GM19438 (cell line): ENCODE data around the gene TYW1.
"Not testable (repeated sequence)": the region's sequence is repeated elsewhere in the genome, so short reads cannot be mapped to it uniquely, and the experiment has no call there.

Experiments
- ATAC-seq: cut with Tn5 transposase; IDR thresholded peaks from one replicate; pipeline ENCODE4 v1.9.1; 2021; ENCODE audit warnings: low read depth; ENCODE audit not compliant: unreplicated experiment

TYW1 gene

DNA sequence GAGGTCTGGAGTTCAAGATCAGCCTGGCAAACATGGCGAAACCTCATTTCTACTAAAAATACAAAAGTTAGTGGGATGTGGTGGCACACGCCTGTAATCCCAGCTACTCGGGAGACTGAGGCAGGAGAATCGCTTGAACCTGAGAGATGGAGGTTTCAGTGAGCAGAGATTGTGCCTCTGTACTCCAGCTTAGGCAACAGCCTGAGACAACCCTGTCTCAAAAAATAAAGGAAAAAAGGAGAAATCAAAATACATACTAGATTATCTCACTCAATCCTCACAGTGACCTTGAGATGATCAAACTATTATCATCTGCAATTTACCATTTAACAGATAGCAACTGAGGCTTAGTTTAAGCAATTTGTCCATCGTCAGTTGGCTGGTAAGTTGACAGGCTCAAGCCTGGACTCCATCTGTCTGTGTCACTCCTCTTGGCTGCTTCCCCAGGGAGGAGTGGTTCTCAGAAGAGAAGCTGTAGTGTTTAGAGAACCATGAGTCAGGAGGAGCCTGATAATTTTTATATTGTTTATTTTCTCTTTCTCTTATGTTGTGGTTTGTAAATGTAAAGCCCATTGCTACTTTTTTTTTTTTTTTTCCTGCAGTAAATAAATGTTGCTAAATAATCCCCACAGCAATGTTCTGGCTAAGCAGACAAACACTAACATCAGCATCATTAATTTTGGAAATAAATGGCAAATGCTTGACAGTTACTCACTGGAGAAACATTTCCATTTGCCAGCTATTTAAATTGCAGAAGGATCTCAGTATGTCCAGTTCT is 46.3 kb downstream of the TYW1 start:
- ATAC-seq = not testable (repeated sequence)

DNA sequence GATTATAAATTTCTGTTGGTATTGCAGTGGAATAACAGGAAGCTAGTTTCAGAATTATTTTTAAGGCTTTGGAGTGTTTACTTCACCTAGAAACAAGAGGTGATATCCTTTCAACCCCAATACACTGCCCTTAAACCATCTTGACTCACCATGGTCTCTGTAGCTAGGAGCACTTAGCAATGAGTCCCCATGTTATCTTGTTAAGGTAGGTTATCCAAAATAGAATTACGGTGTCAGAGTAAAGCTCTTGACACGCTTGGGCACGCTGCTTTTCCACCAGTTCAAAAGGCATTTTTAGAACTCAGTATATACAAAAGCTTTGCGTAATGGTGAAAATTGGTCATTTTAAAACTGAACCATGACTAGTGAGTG is 46.9 kb downstream of the TYW1 start:
- ATAC-seq = not testable (repeated sequence)

DNA sequence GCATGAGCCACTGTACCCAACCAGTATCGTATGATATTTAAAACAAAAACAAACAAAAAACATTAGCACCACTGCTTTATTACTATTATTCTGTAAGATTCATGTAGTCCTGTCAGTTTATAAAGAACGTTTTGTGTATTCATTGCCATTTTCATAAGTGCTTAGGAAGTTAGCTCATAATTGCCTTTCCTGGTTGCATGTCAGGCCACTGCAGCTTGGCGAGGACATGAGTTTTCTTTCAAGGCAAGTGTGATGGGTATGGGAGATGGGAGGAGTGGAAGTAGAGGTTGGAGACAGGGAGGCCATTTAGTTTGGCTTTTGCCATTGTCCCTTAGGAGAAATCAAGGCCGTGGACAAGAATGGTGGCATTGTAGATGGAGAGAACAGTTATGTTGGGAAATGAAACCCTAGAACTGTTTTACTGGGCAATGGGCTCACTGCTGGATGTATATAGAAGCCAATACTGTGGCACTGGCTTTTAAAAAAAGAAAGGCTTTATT is 48.9 kb downstream of the TYW1 start:
- ATAC-seq = no peak

DNA sequence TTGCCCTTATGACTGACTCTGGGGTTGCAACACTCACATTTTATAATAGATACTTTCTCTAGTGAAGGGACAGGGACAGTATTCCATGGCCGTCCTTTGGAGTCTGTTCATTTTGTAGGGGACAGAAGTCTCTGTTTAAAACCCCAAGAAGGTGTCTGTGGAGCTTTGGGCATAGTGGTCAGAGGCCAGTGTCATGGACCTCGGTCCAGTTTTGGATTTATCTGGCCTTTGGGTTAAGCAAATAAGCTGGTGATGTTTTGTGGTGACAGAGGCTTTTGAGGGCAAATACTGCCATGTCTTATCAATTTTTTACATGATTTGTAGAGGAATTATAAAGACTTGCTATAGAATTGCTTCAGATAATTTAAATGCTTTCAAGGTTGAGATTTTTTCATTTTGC is 50.2 kb downstream of the TYW1 start:
- ATAC-seq = not testable (repeated sequence)

DNA sequence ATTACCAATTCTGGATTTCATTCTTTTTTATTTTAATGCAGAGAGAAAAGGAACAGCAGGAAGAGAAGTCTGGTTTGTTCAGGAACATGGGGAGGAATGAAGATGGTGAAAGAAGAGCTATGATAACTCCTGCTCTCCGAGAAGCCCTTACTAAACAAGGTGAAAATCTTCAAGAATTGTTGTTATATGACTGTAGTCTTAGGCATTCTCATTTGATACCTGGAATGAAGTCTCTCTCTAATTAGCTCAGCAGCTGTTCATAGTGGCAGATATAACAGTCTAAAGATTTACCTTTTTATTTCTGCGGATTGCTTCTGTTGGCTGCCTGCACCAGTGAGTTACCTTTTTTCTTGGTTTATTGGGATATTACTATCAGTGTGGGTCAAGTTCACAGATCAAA is 53.3 kb downstream of the TYW1 start:
- ATAC-seq = not testable (repeated sequence)

DNA sequence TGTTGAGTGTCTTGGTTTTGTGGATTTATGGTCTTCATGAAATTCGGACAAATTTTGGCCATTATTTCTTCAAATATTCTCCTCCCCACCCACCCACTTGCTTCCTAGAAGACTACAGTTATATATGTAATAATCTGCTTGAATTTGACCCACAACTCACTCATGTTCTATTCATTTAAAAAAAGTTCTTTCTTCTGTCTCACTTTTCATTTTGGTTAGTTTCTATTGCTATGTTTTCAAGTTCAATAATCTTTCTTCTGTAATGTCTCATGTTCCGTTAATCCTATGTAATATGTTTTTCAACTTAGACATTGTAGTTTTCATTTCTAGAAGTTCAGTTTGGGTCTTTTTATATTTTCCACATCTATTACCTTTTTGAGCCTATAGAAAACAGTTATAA is 55.5 kb downstream of the TYW1 start:
- not testable (repeated sequence) for ATAC-seq

DNA sequence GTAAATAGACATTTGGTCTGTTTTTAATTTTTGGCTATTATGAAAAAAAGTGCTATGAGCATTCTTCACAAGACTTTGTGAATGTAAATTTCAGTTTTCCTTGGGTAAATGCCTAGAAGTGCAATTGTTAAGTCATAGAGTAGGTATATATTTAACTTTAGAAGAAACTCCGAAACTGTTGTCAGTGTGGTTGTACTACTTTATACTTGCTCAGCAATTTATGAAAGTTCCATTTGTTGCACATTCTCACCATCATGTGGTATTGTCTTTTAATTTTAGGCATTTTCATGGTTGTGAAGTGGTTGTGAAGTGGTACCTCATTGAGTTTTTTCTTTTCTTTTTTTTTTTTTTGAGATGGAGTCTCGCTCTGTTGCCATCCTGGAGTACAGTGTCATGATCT is 60.0 kb downstream of the TYW1 start:
- ATAC-seq = no peak

DNA sequence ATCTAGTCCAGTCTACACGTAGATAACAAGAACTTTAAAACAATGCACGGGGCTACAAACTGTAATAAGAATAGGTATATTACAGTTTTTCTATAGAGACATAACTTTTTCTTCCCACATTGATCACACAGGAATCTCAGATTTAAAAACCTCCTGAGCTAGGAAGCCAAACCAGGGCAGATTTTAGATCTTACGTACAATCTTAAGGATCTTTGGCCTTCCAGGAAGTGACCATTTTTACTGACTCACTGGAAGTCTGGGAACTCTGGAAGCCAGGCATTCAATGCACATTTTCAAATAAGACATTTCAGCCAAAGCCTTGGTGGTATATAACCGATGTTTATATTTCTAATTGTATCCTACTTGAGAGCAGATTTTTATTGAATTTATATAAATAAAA is 64.7 kb downstream of the TYW1 start:
- ATAC-seq = not testable (repeated sequence)

DNA sequence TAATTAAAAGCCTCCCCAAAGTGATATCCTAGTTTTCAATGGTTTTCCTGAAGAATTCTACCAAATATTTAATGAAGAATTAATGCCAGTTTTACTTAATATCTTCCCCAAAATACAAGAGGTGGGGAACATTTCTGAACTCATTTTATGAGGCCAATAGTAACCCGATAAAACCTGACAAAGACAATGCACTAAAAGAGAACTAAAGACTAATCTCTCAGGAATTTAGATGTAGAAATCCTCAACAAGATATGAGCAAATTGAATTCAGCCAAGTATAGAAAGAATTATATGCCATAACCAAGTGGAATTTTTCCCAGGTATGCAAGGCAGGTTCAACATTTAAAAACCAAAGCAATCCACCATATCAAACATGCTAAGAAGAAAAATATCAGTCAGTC is 66.2 kb downstream of the TYW1 start:
- ATAC-seq = not testable (repeated sequence)

DNA sequence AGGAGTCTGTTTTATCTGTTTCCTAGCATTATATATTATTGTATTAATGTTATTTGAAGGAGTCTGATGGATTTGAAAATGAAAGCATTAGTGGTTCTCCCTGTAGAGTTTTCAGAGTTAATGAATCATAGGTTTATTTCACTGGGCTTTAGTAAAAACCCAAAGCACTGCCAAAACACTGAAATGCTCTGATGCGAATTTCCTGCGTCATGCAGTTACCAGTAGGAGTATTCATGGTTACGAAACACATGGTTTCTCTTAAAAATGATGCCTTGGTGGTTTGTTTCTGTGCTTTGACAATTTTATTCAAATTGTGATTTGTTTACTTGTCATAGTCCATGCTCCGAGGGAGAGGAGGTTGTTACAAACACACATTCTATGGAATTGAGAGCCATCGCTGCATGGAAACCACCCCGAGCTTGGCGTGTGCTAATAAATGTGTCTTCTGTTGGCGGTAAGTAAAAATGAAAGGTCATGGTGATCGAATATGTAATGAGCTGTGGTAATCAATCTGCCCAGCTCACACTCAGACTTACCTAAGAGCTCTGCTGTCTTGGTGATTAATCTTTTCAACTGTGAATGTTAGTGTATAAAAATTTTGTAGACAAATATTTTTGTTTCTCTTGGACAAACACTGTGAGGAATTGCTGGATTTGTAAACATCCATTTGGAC is 70.5 kb downstream of the TYW1 start:
- not testable (repeated sequence) for ATAC-seq

DNA sequence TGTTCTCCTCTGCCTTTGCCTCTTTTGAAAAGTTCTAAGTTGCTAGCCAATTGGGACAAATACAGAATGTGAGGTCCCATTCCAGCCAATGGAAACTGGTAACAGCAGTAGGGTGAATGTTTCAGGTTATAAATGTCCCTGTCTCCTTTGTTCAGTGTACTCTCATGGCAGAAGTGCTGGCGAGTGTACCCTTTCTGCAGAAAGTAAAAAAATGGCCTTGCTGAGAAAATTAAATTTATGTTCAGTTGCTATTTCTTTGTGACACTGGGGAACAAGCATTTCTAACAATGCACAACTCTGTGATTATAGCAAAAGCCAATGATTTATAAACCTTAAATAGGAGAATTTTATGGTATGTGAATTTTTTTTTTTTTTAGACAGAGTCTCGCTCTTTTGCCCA is 79.5 kb downstream of the TYW1 start:
- ATAC-seq = not testable (repeated sequence)

DNA sequence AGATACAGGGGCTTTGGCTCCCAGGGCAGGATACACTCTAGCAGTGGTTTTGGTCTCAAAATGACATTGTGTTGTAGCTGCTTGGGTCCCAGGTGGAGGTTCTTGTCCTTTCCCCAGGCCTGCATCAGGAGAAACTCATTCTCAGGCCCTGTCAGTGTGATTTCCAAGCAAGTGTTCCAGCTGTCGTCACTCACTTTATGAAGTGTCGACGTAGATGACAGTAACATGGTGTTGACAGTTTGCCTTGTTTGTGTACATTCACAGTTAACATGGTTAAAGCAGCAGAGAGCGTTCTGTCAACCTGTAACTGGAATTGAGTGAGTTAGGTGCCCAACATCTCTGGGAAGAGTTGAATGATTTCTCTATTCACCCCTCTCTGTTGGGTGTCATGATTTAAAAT is 86.2 kb downstream of the TYW1 start:
- not testable (repeated sequence) for ATAC-seq

DNA sequence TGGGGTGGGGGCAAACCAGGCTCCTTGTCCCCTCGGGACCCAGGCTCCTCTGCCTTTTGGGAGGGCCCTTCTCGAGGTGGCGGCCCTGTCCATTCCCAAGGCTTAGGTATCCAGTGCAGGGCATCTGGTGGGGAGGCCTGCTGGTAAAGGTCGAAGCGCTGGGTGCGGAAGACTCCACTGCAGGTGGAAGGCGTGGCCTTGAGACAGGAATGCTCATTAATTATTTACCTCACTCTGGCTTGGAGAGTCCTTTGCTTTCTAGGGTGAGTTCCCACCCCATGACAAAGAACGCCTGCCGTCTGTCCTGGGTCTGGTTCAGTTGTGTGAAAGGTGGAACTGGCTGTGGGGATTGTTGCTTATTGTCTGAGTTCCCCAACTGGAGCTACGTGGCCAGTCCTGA is 92.6 kb downstream of the TYW1 start:
- not testable (repeated sequence) for ATAC-seq

DNA sequence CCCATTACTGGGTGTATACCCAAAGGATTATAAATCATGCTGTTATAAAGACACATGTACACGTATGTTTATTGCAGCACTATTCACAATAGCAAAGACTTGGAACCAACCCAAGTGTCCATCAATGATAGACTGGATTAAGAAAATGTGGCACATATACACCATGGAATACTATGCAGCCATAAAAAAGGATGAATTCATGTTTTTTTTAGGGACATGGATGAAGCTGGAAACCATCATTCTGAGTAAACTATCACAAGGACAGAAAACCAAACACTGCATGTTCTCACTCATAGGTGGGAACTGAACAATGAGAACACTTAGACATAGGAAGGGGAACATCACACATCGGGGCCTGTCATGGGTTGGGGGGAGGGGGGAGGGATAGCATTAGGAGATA is 94.4 kb downstream of the TYW1 start:
- ATAC-seq = not testable (repeated sequence)

DNA sequence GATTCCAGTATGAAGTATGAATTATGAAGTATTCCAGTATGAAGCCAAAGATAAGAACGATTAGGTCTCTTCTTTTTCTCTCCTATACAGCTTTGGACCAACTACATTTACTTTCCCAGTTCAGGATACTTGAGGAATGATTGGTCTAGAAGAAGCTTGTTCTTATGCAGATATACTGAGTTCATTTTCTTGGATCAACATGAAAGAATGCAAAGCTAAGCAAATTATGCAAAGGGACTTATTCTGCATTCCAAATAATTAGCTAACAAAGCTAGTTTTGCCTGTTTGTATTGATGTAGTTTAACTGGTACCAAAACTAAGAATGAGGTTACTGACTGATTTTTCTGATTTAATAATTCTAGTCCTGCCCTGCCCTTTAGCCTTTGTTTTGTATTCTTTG is 101.4 kb downstream of the TYW1 start:
- ATAC-seq = not testable (repeated sequence)

DNA sequence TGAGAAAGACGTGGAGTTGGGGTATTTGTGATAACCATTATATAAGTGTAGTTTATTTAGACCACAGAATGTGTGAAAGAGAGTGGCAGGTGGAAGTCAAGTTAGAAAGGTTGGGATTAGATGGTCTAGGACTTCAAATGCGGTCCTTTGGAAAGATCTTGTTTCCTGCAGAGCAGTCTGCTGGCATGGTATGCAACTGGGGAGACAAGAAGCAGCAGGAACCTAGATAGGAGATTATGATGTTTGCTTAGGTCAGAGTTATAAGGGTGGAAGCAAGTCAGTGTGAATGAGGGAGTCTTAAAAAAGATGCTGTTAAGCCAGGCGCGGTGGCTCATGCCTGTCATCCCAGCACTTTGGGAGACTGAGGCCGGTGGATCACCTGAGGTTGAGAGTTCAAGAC is 102.8 kb downstream of the TYW1 start:
- ATAC-seq = not testable (repeated sequence)

DNA sequence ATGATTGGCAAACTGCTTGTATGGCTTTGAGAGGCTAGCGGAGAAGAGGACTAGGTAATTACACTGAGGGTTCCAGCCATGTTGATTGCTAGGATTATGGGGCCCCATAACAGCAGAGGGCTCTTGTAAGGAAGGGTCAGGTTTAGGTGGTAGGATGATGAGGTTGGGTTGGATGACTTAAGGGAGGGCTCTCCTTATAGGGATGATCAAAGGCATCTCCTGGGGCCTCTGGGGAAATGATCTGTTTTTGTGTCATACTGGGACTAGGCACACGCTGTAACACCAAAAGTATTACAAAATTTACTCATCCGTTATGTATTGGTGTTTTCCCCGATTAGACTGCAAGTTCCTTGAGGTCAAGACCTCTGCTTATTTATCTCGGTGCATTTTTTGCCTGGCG is 103.4 kb downstream of the TYW1 start:
- not testable (repeated sequence) for ATAC-seq

DNA sequence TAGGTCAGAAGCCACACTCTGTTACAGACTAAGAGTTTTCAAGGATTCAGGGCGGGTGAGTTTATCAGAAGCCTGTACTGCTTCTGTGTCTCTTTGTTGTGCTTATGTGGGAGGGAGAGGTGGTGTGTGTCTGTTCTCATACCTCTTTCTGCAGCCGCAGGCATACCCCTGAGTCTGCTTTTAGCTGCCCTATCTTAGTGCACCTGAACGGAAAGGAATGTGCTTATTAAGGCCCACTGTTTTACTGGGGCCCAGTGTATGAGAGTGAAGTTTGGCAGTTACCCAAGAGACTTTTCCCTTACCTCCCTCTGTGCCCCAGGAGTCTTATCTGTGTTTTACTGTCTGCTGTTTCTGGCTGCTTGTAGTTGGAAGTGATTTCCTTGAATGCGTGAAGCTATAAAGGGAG is 104.3 kb downstream of the TYW1 start:
- no peak for ATAC-seq

DNA sequence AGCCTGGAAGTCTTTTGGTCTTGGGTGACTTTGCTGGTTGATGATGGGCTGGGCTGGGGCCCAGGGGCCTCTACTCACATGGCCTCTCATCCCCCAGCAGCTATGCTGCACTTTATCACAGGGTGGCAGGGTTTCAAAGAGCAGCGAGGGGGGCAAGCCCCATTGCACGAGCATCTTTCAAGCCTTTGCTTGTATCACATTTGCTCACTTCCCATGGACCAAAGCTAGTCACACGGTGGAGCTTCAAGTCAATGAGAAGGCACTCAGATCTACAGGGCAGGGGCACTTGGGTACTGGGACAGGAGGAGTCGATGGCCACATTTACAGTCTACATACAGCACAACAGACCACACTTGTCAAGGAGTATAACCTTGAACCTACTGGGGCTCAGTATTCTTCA is 108.3 kb downstream of the TYW1 start:
- ATAC-seq = not testable (repeated sequence)

DNA sequence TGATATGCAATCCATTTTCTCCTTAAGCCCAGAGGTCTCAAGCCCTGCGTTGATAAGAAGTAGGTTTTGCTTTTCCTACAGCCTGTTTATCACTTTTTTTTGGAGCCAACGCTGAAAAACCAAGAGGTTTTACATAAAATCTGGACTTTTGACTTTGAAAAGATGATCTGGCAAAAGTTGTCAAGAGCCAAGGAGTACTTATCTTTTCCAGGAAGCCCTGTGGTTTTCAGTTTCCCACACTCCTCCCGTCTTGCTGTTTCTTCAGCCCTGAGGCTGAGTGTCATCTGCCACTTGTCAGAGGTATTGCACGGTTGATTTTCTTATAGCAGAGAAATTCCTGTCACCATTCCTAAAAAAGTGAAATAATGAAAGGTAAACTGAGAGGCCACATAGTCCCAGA is 108.7 kb downstream of the TYW1 start:
- ATAC-seq = no peak

DNA sequence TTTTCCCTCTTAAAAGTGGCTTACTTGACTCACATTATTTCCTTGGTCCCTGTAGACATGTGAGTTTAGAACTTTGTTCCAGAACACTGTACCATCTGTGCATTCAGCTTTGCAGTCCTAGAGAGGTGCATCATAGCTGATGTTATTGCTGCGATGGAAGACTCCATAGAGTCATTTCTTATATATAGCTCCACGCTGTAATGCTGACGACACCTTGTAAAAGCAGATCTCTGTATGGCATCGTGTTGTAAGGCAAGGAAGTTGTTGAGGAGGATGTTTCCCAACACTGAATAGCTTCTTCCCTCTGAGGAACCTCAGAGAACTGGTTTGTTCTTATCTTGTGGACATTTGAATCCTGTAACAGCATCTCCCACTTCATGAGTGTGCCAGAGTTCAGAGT is 109.6 kb downstream of the TYW1 start:
- not testable (repeated sequence) for ATAC-seq

DNA sequence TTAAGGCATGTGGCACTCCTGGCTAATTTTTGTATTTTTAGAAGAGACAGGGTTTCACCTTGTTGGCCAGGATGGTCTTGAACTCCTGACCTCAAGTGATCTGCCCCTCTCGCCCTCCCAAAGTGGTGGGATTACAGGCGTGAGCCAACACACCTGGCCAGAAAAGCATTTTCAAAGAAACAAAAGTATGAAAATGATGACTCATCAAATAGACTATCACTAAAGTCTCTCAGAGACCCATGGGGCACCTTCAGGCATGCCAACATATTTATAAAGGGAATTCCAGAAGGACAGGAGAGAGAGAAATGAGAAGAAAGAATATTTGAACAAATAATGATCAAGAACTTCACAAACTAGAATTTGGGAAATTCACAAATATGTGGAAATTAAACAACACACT is 114.7 kb downstream of the TYW1 start:
- not testable (repeated sequence) for ATAC-seq
